ENCODE results near the gene MAPK8IP1. TPM values are rescaled to one million over a fixed set of nuclear protein-coding genes. Genes with fewer than 3 reads are reported as not detected.
"Not testable (repeated sequence)": the region's sequence is repeated elsewhere in the genome, so short reads cannot be mapped to it uniquely, and the experiment has no call there.

Gene MAPK8IP1
- total RNA-seq, 1 donor from 2014 or later: 3.7 TPM

- Histone ChIP-seq H3F3A (ENCODE audit: low read depth) (peaks cover 11% of the 10 kb centered on the region), H3K27ac (no peak overlapping the region), H3K9ac (no peak overlapping the region), H3K4me3 (no peak overlapping the region), H3K9me3 (ENCODE audit: low read depth) (no peaks in the 10 kb centered on the region), H3K27me3 (peaks cover 12% of the 10 kb centered on the region), H3K79me2 (ENCODE audit: low read depth) (no peaks in the 10 kb centered on the region), H2AFZ (replicated peaks) (no peak overlapping the region), H3K4me2 (no peak overlapping the region), H4K20me1 (ENCODE audit: low read depth) (peaks cover 24% of the 10 kb centered on the region), H3K36me3 (no peaks in the 10 kb centered on the region), H3K4me1 (peaks cover 11% of the 10 kb centered on the region)
- Mint-ChIP-seq H3K27me3 (ENCODE audit: insufficient read depth, low read depth) (peaks cover 13% of the 10 kb centered on the region), H3K27ac (no peak overlapping the region), H3K9me3 (no peaks in the 10 kb centered on the region), H3K4me3 (no peak overlapping the region), H3K36me3 (peaks cover 6% of the 10 kb centered on the region), H3K4me1 (peaks cover 17% of the 10 kb centered on the region)
- no peak for TF ChIP-seq EZH2 (IDR thresholded peaks at IDR 0.05)
- no peak for TF ChIP-seq CTCF (IDR thresholded peaks at IDR 0.05)
- TF ChIP-seq EZH2phosphoT487 (IDR thresholded peaks at IDR 0.05): no peak
- no peak for DNase-seq (ENCODE audit: low spot score)
Observed at GRCh38 chr11:45904309-45904915, 19.0 kb downstream of the MAPK8IP1 start.

- no peak overlapping the region for H3K4me2 ChIP-seq
- H3F3A ChIP-seq (ENCODE audit: low read depth): peaks cover 10% of the 10 kb centered on the region
- no peak overlapping the region for H3K9ac ChIP-seq
- H3K4me3 ChIP-seq: no peak overlapping the region
- H2AFZ ChIP-seq (replicated peaks): no peak overlapping the region
- H3K27me3 Mint-ChIP-seq (ENCODE audit: insufficient read depth, low read depth): peaks cover 13% of the 10 kb centered on the region
- no peak overlapping the region for H3K27ac Mint-ChIP-seq
- H3K36me3 Mint-ChIP-seq: peaks cover 6% of the 10 kb centered on the region
- H3K27me3 ChIP-seq: peaks cover 12% of the 10 kb centered on the region
- H3K36me3 ChIP-seq: no peaks in the 10 kb centered on the region
- DNase-seq (ENCODE audit: low spot score): no peak
- no peak overlapping the region for H3K4me3 Mint-ChIP-seq
- H3K9me3 Mint-ChIP-seq: no peaks in the 10 kb centered on the region
- peaks cover 16% of the 10 kb centered on the region for H3K4me1 Mint-ChIP-seq
- peaks cover 24% of the 10 kb centered on the region for H4K20me1 ChIP-seq (ENCODE audit: low read depth)
- no peak overlapping the region for H3K27ac ChIP-seq
- H3K79me2 ChIP-seq (ENCODE audit: low read depth): no peaks in the 10 kb centered on the region
- TF ChIP-seq EZH2phosphoT487 (IDR thresholded peaks at IDR 0.05): no peak
- no peak for TF ChIP-seq CTCF (IDR thresholded peaks at IDR 0.05)
- no peak for TF ChIP-seq EZH2 (IDR thresholded peaks at IDR 0.05)
- no peaks in the 10 kb centered on the region for H3K9me3 ChIP-seq (ENCODE audit: low read depth)
- peaks cover 11% of the 10 kb centered on the region for H3K4me1 ChIP-seq
Observed at GRCh38 chr11:45905095-45905494, 19.6 kb downstream of the MAPK8IP1 start.

- H3K4me1 ChIP-seq; H3K36me3 ChIP-seq; H3K36me3 Mint-ChIP-seq; H3K4me3 ChIP-seq; H3K27ac Mint-ChIP-seq; H3K4me3 Mint-ChIP-seq; H3K9me3 ChIP-seq (ENCODE audit: low read depth); H3K4me2 ChIP-seq; H3F3A ChIP-seq (ENCODE audit: low read depth); H3K27ac ChIP-seq; H3K27me3 ChIP-seq; H3K9me3 Mint-ChIP-seq; H2AFZ ChIP-seq (replicated peaks); H3K79me2 ChIP-seq (ENCODE audit: low read depth); H3K9ac ChIP-seq; DNase-seq (ENCODE audit: low spot score): not testable (repeated sequence)
- peaks cover 14% of the 10 kb centered on the region for H3K4me1 Mint-ChIP-seq
- H3K27me3 Mint-ChIP-seq (ENCODE audit: insufficient read depth, low read depth): peaks cover 13% of the 10 kb centered on the region
- H4K20me1 ChIP-seq (ENCODE audit: low read depth): peaks cover 20% of the 10 kb centered on the region
Observed at GRCh38 chr11:45905576-45905975, 20.1 kb downstream of the MAPK8IP1 start.

GRCh38 chr11:45906096-45906682 lies 20.7 kb downstream of the MAPK8IP1 start:
- peaks cover 7% of the 10 kb centered on the region for H3K4me1 Mint-ChIP-seq
- H3K4me3 Mint-ChIP-seq: no peak overlapping the region
- peaks cover 4% of the 10 kb centered on the region for H3F3A ChIP-seq (ENCODE audit: low read depth)
- H3K27me3 Mint-ChIP-seq (ENCODE audit: insufficient read depth, low read depth): peaks cover 13% of the 10 kb centered on the region
- no peak overlapping the region for H3K9ac ChIP-seq
- H3K36me3 ChIP-seq: no peaks in the 10 kb centered on the region
- no peak overlapping the region for H3K4me3 ChIP-seq
- no peak overlapping the region for H3K4me2 ChIP-seq
- no peaks in the 10 kb centered on the region for H3K9me3 ChIP-seq (ENCODE audit: low read depth)
- DNase-seq (ENCODE audit: low spot score): no peak
- H3K36me3 Mint-ChIP-seq: peaks cover 6% of the 10 kb centered on the region
- H2AFZ ChIP-seq (replicated peaks): no peak overlapping the region
- peaks cover 2% of the 10 kb centered on the region for H3K4me1 ChIP-seq
- H3K27me3 ChIP-seq: peaks cover 2% of the 10 kb centered on the region
- no peak overlapping the region for H3K27ac ChIP-seq
- H3K9me3 Mint-ChIP-seq: no peaks in the 10 kb centered on the region
- no peaks in the 10 kb centered on the region for H3K79me2 ChIP-seq (ENCODE audit: low read depth)
- H4K20me1 ChIP-seq (ENCODE audit: low read depth): peaks cover 14% of the 10 kb centered on the region
- TF ChIP-seq EZH2 (IDR thresholded peaks at IDR 0.05) (no peak), EZH2phosphoT487 (IDR thresholded peaks at IDR 0.05) (no peak), CTCF (IDR thresholded peaks at IDR 0.05) (no peak)
- peak overlapping the region; percentile 57 for H3K27ac Mint-ChIP-seq

Data from neural progenitor cell (in vitro differentiated cells).